K562 (cell line): ENCODE measurements around the gene AP4S1. TPM values are rescaled to one million over a fixed set of nuclear protein-coding genes. Genes with fewer than 3 reads are reported as not detected.
A peak's percentile ranks its signal among the peaks of the same experiment; 100 is the strongest.

ENCODE experiments used
- ATAC-seq: fragments of 200-7000 bp; cut with Tn5 transposase; 3 replicates; pipeline ENCODE4 v1.9.1; 2020; ENCODE audit warnings: moderate library complexity
- BruUV-seq: library from RNA; stranded (reverse); fragments of 400-500 nt; replicated peaks from 2 replicates; lab custom pipeline; 2021; lab: Mats Ljungman, UMichigan
- CTCF ChIA-PET: fragments of 300-600 bp; formaldehyde crosslinking; extraction: SDS; loops from one replicate; lab custom pipeline; 2021; ENCODE audit warnings: low intra/inter-chr PET ratio; lab: Yijun Ruan, JAX
- POLR2A ChIA-PET: fragments of 300-600, 350-650 bp; sonication (Branson Sonifier 250); formaldehyde crosslinking; extraction: SDS; loops from one replicate; lab custom pipeline; 2021; ENCODE audit warnings: antibody characterized with exemption, inconsistent platforms; lab: Yijun Ruan, JAX
- DNase-seq, 4 experiments: peaks; one replicate each; pipeline versions ENCODE4 v3.0.0 to v3.0.0-alpha.2; 2011 to 2018; ENCODE audit warnings: low spot score in 3 of 4, mixed read lengths in 3 of 4; ENCODE audit errors: extremely low read depth in 1 of 4
- FAIRE-seq: peaks from 2 replicates; lab custom pipeline; 2011; peaks lifted over from hg19 to GRCh38; lab: Jason Lieb, UNC
- H2AFZ ChIP-seq: 2 replicates; pipeline ENCODE4 v1.6.0; 2011; ENCODE audit warnings: low read depth, low read length, control low read depth, inconsistent platforms
- H3K27ac ChIP-seq: fragments of 200-600 bp; 3 replicates; pipeline ENCODE4 v1.8.0; 2011; ENCODE audit warnings: low read depth, mild to moderate bottlenecking, control low read depth, inconsistent platforms, low read length, moderate library complexity, mixed read lengths; ENCODE audit errors: extremely low read depth
- H3K27me3 ChIP-seq, 2 experiments: fragments of 300-600 bp in 1 of 2; 2 replicates in 1 of 2; 3 replicates in 1 of 2; pipeline versions ENCODE4 v1.6.0 to v1.8.0; 2011; ENCODE audit warnings: inconsistent platforms in 2 of 2, low read length in 2 of 2, mild to moderate bottlenecking in 1 of 2, mixed read lengths in 1 of 2, moderate library complexity in 1 of 2; ENCODE audit not compliant: control insufficient read depth in 2 of 2, insufficient read depth in 2 of 2
- H3K36me3 ChIP-seq: fragments of 300-600 bp; 3 replicates; pipeline ENCODE4 v1.8.0; 2011; ENCODE audit warnings: mild to moderate bottlenecking, low read length, inconsistent platforms; ENCODE audit not compliant: control insufficient read depth, insufficient read depth
- H3K4me1 ChIP-seq, 2 experiments: fragments of 200-600 bp in 1 of 2; replicated peaks in 1 of 2; 2 replicates in 1 of 2; 3 replicates in 1 of 2; pipeline versions ENCODE4 v1.5.1 to v1.8.0; 2011; ENCODE audit warnings: inconsistent platforms in 2 of 2, low read length in 2 of 2, mild to moderate bottlenecking in 1 of 2, mixed read lengths in 1 of 2, moderate library complexity in 1 of 2; ENCODE audit not compliant: control insufficient read depth in 2 of 2, insufficient read depth in 2 of 2
- H3K4me2 ChIP-seq: 2 replicates; pipeline ENCODE4 v1.6.1; 2011; ENCODE audit warnings: low read length, control low read depth, inconsistent platforms, mixed read lengths; ENCODE audit not compliant: insufficient read depth
- H3K4me3 ChIP-seq: fragments of 200-600 bp; sonication (generic), shearing (Covaris generic); 2 replicates; pipeline ENCODE4 v1.5.1; 2016; ENCODE audit warnings: control low read depth, inconsistent platforms
- H3K79me2 ChIP-seq: fragments of 200-600 bp; 3 replicates; pipeline ENCODE4 v1.8.0; 2011; ENCODE audit warnings: low read length, inconsistent platforms; ENCODE audit not compliant: control insufficient read depth, insufficient read depth
- H3K9ac ChIP-seq, 2 experiments: 2 replicates each; pipeline versions ENCODE4 v1.6.0 to v1.6.1; 2011; ENCODE audit warnings: low read depth in 2 of 2, low read length in 2 of 2, control low read depth in 1 of 2, inconsistent platforms in 1 of 2, mild to moderate bottlenecking in 1 of 2, mixed read lengths in 1 of 2; ENCODE audit not compliant: insufficient read depth in 1 of 2
- H3K9me1 ChIP-seq: one replicate; pipeline ENCODE4 v1.6.0; 2011; ENCODE audit warnings: inconsistent platforms, mild to moderate bottlenecking, low read length, moderate library complexity; ENCODE audit not compliant: control insufficient read depth, insufficient read depth
- H3K9me3 ChIP-seq: replicated peaks from 2 replicates; pipeline ENCODE4 v1.5.1; 2011; ENCODE audit warnings: low read depth, low read length, inconsistent platforms; ENCODE audit not compliant: control insufficient read depth, insufficient read depth
- H4K20me1 ChIP-seq: replicated peaks from 2 replicates; pipeline ENCODE4 v1.6.1; 2011; ENCODE audit warnings: low read length, inconsistent platforms, mixed read lengths; ENCODE audit not compliant: control insufficient read depth, insufficient read depth
- ATF1 ChIP-seq, 2 experiments: fragments of 450-650 bp in 1 of 2; IDR thresholded peaks; 2 replicates each; pipeline ENCODE4 v1.6.1; 2016; ENCODE audit warnings: missing compliant biosample characterization in 1 of 2, missing genetic modification characterization in 1 of 2
- KHSRP ChIP-seq: fragments of 450-650 bp; IDR thresholded peaks from 2 replicates; pipeline ENCODE4 v1.6.1; 2017
- TAL1 ChIP-seq: fragments of 450-650 bp; IDR thresholded peaks from 2 replicates; pipeline ENCODE4 v1.6.1; 2016; ENCODE audit warnings: mild to moderate bottlenecking
- ZNF609 ChIP-seq: sonication (generic); formaldehyde crosslinking; IDR thresholded peaks from 2 replicates; pipeline ENCODE4 v1.8.1; 2023; ENCODE audit warnings: missing genetic modification reagents, mild to moderate bottlenecking, borderline replicate concordance
- ZNF740 ChIP-seq, 3 experiments: fragments of 200-800 bp in 1 of 3; sonication (Bioruptor generic) in 1 of 3; sonication (generic) in 1 of 3; formaldehyde crosslinking in 1 of 3; IDR thresholded peaks; 2 replicates each; pipeline versions ENCODE4 v1.6.1 to v1.8.0; 2016 to 2022; ENCODE audit warnings: mild to moderate bottlenecking in 2 of 3, missing compliant biosample characterization in 2 of 3, missing genetic modification characterization in 2 of 3, missing genetic modification reagents in 1 of 3
- WGBS: fragments of 100-300 bp; shearing (Covaris generic); methylation state at CpG from one replicate; pipeline ENCODE4 v1.1.6; 2016; ENCODE audit warnings: low coverage, mixed read lengths; ENCODE audit not compliant: insufficient coverage; ENCODE audit errors: missing lambda C conversion rate; 5-methylcytosine and 5-hydroxymethylcytosine counted together
- in situ Hi-C: fragments of 300-500 bp; cut with MboI; formaldehyde crosslinking; loops from 4 replicates; pipeline ENCODE4 v1.15.0; 2018; ENCODE audit warnings: inconsistent platforms, mixed read lengths
- intact Hi-C: fragments of 100-400 bp; cut with micrococcal nuclease; formaldehyde crosslinking; loops from 2 replicates; pipeline ENCODE4 v1.14.2; 2022
- polyA plus RNA-seq, 8 experiments: library from polyadenylated mRNA; depleted of rRNA in 4 of 8; stranded (reverse) in 5 of 8; unstranded in 3 of 8; fragments of >200 nt; fragmentation: Nextera tagmentation in 2 of 8; fragmentation: Illumina TruSeq in 1 of 8; extraction: Ambion mirVana in 2 of 8; extraction: Trizol in 1 of 8; gene quantifications; 2 replicates each; pipeline versions ENCODE4 v1.2.1 to v1.2.3, GENCODE V29; 2011 to 2014; ENCODE audit warnings: inconsistent platforms in 1 of 8, missing spikeins in 1 of 8
- total RNA-seq, 7 experiments: library from RNA; depleted of rRNA in 6 of 7; stranded (reverse); fragments of >200 nt in 6 of 7; fragmentation: Illumina TruSeq in 2 of 7; extraction: Trizol in 2 of 7; gene quantifications; 2 replicates each; pipeline versions ENCODE4 v1.2.1 to v1.2.3, GENCODE V29; 2011 to 2021; ENCODE audit warnings: low replicate concordance in 1 of 7

Gene AP4S1
- total and polyA plus RNA-seq, 9 of the 15 experiments (the other 6 are each of a cell fraction or from before 2014, with no cell fraction given): 3.7 to 7.8 (median 5.9) TPM

GRCh38 chr14:30983858-30984257 lies 41.6 kb upstream of the AP4S1 start:
- DNase-seq (no peak), ATAC-seq (no peak), FAIRE-seq (no peak)
- TF ChIP-seq ATF1 (CRISPR knock-in tag; IDR thresholded peaks at IDR 0.05) (no peak), ATF1 (tag; IDR thresholded peaks at IDR 0.05) (no peak), ZNF609 (CRISPR knock-in tag) (no peak), TAL1 (no peak), ZNF740 (CRISPR knock-in tag; IDR thresholded peaks at IDR 0.05) (no peak), ZNF740 (tag; IDR thresholded peaks at IDR 0.05) (peak in 1 of 2 experiments; percentile 53; a peak in 1 of 4 replicates), KHSRP (no peak)
- WGBS: 83% methylated on average over 1 of the region's 2 CpGs
- in situ Hi-C loops (loop anchor here (5.0 kb wide), 1 partner anchor 98 kb away; no protein-coding TSS in a partner anchor), intact Hi-C loops (no loop called here)
- no TSS peak for BruUV-seq
- Histone ChIP-seq H3K9me1 (no peaks in the 10 kb centered on the region), H3K36me3 (no peaks in the 10 kb centered on the region), H3K9ac (no peak overlapping the region), H3K79me2 (peaks cover 91% of the 10 kb centered on the region), H3K27me3 (no peaks in the 10 kb centered on the region), H4K20me1 (no peaks in the 10 kb centered on the region), H2AFZ (no peak overlapping the region), H3K27ac (no peak overlapping the region), H3K4me1 (peaks cover 0 to 3% of the 10 kb centered on the region in 2 experiments; a peak in 3 of 5 replicates), H3K9me3 (no peaks in the 10 kb centered on the region), H3K4me3 (no peak overlapping the region), H3K4me2 (no peak overlapping the region)
- ChIA-PET POLR2A (interaction anchor here (0.7 kb wide), 1 partner anchor 40 kb away, joined by 3 read pairs; no protein-coding TSS in a partner anchor), CTCF (no interaction called here)
